Stomach (tissue), 4 donors: ENCODE measurements around the gene EHMT2.
"Not testable (repeated sequence)": the region's sequence is repeated elsewhere in the genome, so short reads cannot be mapped to it uniquely, and the experiment has no call there.

ENCODE experiments used
- CTCF ChIP-seq, 7 experiments: fragments of 450-650 bp in 4 of 7; fragments of 200-600 bp in 3 of 7; sonication (generic) in 3 of 7; IDR thresholded peaks; one replicate each; pipeline ENCODE4 v1.5.1; 2016 to 2019; ENCODE audit warnings: antibody characterized with exemption in 7 of 7, control low read depth in 2 of 7, mild to moderate bottlenecking in 1 of 7
- EP300 ChIP-seq: sonication (generic); formaldehyde crosslinking; IDR thresholded peaks from one replicate; pipeline ENCODE4 v1.6.1; 2017; ENCODE audit warnings: antibody characterized with exemption
- POLR2A ChIP-seq, 4 donors: fragments of 450-650 bp; IDR thresholded peaks; one replicate each; pipeline ENCODE4 v1.6.1; 2016; ENCODE audit warnings: antibody characterized with exemption in 4 of 4, control low read depth in 2 of 4, mild to moderate bottlenecking in 1 of 4, moderate library complexity in 1 of 4

- not testable (repeated sequence) for TF ChIP-seq CTCF (IDR thresholded peaks at IDR 0.05); EP300; POLR2A (IDR thresholded peaks at IDR 0.05)
Observed at GRCh38 chr6:31838114-31838553, 59.4 kb downstream of the EHMT2 start.
